SU-DHL-6 (cell line): ENCODE results near the gene JAKMIP1.

Source experiments
- H2AFZ ChIP-seq: fragments of 200-600 bp; sonication (generic); 2 replicates; pipeline ENCODE4 v1.6.1; 2014; ENCODE audit warnings: low read depth, mild to moderate bottlenecking, moderate library complexity, mixed read lengths, antibody characterized with exemption, low read length; ENCODE audit not compliant: severe bottlenecking
- H3F3A ChIP-seq: fragments of 200-600 bp; shearing (Covaris generic); 2 replicates; pipeline ENCODE4 v1.6.0; 2016; ENCODE audit warnings: antibody characterized with exemption, mild to moderate bottlenecking; ENCODE audit not compliant: insufficient read depth
- H3K27ac ChIP-seq: fragments of 200-600 bp; sonication (generic); 2 replicates; pipeline ENCODE4 v1.5.1; 2016; ENCODE audit warnings: low read depth, mild to moderate bottlenecking, low read length, moderate library complexity, mixed read lengths
- H3K27me3 ChIP-seq: fragments of 200-600 bp; sonication (generic), shearing (Covaris generic); 2 replicates; pipeline ENCODE4 v1.6.0; 2014; ENCODE audit warnings: mild to moderate bottlenecking, low read length
- H3K36me3 ChIP-seq: fragments of 200-600 bp; sonication (generic); 2 replicates; pipeline ENCODE4 v1.6.1; 2014; ENCODE audit warnings: mild to moderate bottlenecking, low read length, mixed read lengths
- H3K4me2 ChIP-seq: fragments of 300-600, 200-600 bp; shearing (Covaris generic), sonication (generic); 2 replicates; pipeline ENCODE4 v1.6.0; 2014; ENCODE audit warnings: low read length, low read depth, mild to moderate bottlenecking; ENCODE audit not compliant: poor library complexity, severe bottlenecking
- H3K4me3 ChIP-seq: fragments of 200-600 bp; sonication (generic); 2 replicates; pipeline ENCODE4 v1.5.1; 2014; ENCODE audit warnings: antibody characterized with exemption, low read length, mild to moderate bottlenecking, mixed read lengths; ENCODE audit not compliant: insufficient read depth, poor library complexity, severe bottlenecking
- H3K79me2 ChIP-seq: fragments of 200-600 bp; sonication (generic); 2 replicates; pipeline ENCODE4 v1.6.1; 2014; ENCODE audit warnings: mild to moderate bottlenecking, low read length, moderate library complexity; ENCODE audit not compliant: insufficient read depth
- H3K9ac ChIP-seq: fragments of 200-600 bp; sonication (generic); 2 replicates; pipeline ENCODE4 v1.7.0; 2014; ENCODE audit warnings: mild to moderate bottlenecking, low read length
- H3K9me2 ChIP-seq: fragments of 200-600 bp; sonication (generic); replicated peaks from 2 replicates; pipeline ENCODE4 v1.6.1; 2014; ENCODE audit warnings: low read length; ENCODE audit not compliant: insufficient read depth
- H3K9me3 ChIP-seq: fragments of 200-600 bp; sonication (generic); 2 replicates; pipeline ENCODE4 v1.6.1; 2014; ENCODE audit warnings: low read length, mixed read lengths; ENCODE audit not compliant: insufficient read depth
- H4K20me1 ChIP-seq: fragments of 200-600 bp; sonication (generic); 2 replicates; pipeline ENCODE4 v1.6.1; 2014; ENCODE audit warnings: low read depth, mild to moderate bottlenecking, antibody characterized with exemption, low read length, moderate library complexity, mixed read lengths
- EZH2phosphoT487 ChIP-seq: fragments of 200-600 bp; sonication (generic), shearing (Covaris generic); conservative IDR thresholded peaks from 2 replicates; pipeline ENCODE4 v1.6.1; 2018; ENCODE audit warnings: mild to moderate bottlenecking, antibody characterized with exemption, low read length, moderate library complexity, mixed read lengths
- TF ChIP-seq, protein P1 (sequence below): fragments of 200-600 bp; sonication (generic); IDR thresholded peaks from one replicate; pipeline ENCODE4 v1.5.1; 2017; ENCODE audit warnings: antibody characterized with exemption, mild to moderate bottlenecking, low read length, moderate library complexity; ENCODE audit not compliant: insufficient read depth, poor library complexity, severe bottlenecking

The JAKMIP1 gene

DNA sequence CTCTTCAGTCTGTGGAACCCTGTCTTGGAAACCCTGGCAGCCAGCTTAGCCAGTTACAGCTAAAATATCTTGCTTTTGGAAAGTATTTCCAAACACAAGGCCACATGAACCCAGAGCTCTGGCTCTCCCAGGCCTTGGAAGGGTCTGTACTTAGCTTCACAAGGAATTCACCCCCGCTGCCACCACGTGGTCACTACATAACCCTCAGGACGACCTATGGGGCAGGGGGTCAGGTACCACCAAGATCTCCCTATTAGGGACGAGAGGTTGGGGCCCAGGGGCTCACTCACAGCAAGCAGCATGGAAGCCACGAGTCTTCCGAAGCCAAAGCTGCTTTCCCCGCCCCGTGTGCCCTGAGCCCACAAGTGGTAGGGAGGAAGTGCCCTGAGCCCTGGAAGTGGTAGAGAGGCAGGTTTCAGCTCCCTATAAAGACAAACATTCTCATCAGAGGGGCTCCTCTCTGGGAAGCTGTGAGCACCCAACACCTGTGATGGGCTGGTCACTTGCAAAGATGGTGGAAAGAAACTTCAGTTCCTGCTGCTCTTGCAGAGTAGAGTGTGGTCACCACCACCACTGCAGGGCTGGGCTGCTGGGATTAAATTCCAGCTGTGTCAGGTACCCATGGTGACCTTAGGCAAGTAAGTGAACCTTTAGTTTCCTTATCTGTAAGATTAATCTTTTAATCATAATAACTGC is 4.7 kb upstream of the JAKMIP1 start:
- Histone ChIP-seq H3K9me3 (no peaks in the 10 kb centered on the region), H4K20me1 (no peaks in the 10 kb centered on the region), H3K9me2 (no peaks in the 10 kb centered on the region), H2AFZ (no peak overlapping the region), H3K79me2 (no peaks in the 10 kb centered on the region), H3F3A (no peaks in the 10 kb centered on the region), H3K9ac (no peak overlapping the region), H3K4me2 (no peak overlapping the region), H3K4me3 (no peak overlapping the region), H3K36me3 (no peaks in the 10 kb centered on the region), H3K27me3 (no peaks in the 10 kb centered on the region), H3K27ac (no peak overlapping the region)
- TF ChIP-seq EZH2phosphoT487, result no peak
- TF ChIP-seq, protein P1, sequence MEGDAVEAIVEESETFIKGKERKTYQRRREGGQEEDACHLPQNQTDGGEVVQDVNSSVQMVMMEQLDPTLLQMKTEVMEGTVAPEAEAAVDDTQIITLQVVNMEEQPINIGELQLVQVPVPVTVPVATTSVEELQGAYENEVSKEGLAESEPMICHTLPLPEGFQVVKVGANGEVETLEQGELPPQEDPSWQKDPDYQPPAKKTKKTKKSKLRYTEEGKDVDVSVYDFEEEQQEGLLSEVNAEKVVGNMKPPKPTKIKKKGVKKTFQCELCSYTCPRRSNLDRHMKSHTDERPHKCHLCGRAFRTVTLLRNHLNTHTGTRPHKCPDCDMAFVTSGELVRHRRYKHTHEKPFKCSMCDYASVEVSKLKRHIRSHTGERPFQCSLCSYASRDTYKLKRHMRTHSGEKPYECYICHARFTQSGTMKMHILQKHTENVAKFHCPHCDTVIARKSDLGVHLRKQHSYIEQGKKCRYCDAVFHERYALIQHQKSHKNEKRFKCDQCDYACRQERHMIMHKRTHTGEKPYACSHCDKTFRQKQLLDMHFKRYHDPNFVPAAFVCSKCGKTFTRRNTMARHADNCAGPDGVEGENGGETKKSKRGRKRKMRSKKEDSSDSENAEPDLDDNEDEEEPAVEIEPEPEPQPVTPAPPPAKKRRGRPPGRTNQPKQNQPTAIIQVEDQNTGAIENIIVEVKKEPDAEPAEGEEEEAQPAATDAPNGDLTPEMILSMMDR, result no peak

DNA sequence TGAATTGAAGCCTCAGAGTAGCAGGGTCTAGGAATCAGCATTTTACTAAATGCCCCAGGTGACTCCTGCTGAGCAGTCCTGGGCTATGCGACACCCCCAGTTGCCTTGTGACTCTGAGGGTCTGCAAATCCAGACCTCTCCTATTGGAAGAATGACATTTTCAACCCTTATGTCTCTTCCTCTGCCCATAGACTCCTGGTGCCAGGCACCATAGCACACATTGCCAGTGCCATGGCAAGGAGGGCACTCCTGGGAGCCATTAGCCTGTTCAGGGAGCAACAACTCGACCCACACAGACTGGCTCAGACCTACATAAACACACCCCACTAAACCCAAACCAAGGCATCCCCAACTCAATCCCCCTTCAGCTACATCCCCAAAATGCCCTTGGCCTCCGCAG is 3.7 kb upstream of the JAKMIP1 start:
- Histone ChIP-seq H3K9me3 (no peaks in the 10 kb centered on the region), H3K4me3 (no peak overlapping the region), H3K79me2 (no peaks in the 10 kb centered on the region), H2AFZ (no peak overlapping the region), H3K9me2 (no peaks in the 10 kb centered on the region), H4K20me1 (no peaks in the 10 kb centered on the region), H3K36me3 (no peaks in the 10 kb centered on the region), H3K4me2 (no peak overlapping the region), H3K27me3 (no peaks in the 10 kb centered on the region), H3K27ac (no peak overlapping the region), H3K9ac (no peak overlapping the region), H3F3A (no peaks in the 10 kb centered on the region)
- no peak for TF ChIP-seq EZH2phosphoT487

DNA sequence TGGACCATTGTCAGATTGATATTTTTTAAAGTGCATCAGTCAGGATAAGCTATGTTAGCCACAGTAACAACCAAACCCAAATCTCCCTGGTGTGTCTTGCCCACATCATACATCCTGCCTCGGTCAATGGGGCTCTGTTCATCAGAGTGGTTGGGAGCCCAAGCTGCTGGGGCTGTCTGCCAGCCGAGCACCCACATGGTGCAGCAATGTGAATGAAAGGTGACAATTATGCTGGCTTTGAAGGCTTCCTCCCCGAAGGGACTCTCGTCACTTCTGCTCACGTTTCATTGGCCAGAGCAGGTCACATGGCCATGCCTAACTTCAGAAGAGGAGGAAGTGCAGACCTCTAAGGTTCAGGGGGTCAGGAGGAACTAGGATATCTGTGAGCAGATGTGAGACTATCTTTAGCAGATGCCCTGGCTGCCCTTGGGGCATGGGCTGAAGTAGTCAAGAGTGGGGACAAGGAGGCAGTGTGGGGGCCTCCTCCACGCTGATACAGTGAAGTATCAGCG is 1.3 kb upstream of the JAKMIP1 start:
- Histone ChIP-seq H3K4me2 (no peak overlapping the region), H3K36me3 (no peaks in the 10 kb centered on the region), H3K4me3 (no peak overlapping the region), H3F3A (no peaks in the 10 kb centered on the region), H2AFZ (no peak overlapping the region), H3K9me3 (no peaks in the 10 kb centered on the region), H3K9me2 (no peaks in the 10 kb centered on the region), H3K79me2 (no peaks in the 10 kb centered on the region), H3K27ac (no peak overlapping the region), H4K20me1 (no peaks in the 10 kb centered on the region), H3K27me3 (no peaks in the 10 kb centered on the region), H3K9ac (no peak overlapping the region)
- no peak for TF ChIP-seq EZH2phosphoT487
- TF ChIP-seq, protein P1, result no peak

DNA sequence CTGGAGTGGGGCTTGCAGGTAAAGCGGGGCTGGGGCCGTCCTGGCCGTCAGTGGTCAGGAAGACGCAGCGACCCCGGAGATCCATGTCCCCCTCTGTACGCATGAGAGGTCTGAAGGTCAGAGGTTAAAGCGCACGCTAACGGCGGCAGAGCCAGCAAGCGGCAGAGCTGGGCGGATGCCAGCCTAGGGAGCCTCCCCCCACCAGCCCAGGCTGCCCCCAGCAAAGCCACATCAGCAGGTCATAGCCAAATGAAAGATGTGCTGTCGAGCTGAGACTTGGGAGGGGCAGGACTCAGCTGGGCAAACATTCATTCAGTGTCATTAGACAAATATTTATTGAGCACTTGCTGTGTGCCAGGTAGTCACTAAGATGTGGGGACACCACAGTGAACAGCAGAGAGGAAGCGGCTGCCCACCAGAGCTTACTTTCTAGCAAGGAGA is 593 bp upstream of the JAKMIP1 start:
- Histone ChIP-seq H3K79me2 (no peaks in the 10 kb centered on the region), H3K9me2 (no peaks in the 10 kb centered on the region), H2AFZ (no peak overlapping the region), H3K4me2 (no peak overlapping the region), H3F3A (no peaks in the 10 kb centered on the region), H3K9ac (no peak overlapping the region), H3K4me3 (no peak overlapping the region), H3K9me3 (no peaks in the 10 kb centered on the region), H3K27ac (no peak overlapping the region), H3K36me3 (no peaks in the 10 kb centered on the region), H4K20me1 (no peaks in the 10 kb centered on the region), H3K27me3 (no peaks in the 10 kb centered on the region)
- TF ChIP-seq, protein P1, result no peak
- TF ChIP-seq EZH2phosphoT487, result no peak
